ENCODE results near the gene FOXP1. TPM values are rescaled to one million over a fixed set of nuclear protein-coding genes. Genes with fewer than 3 reads are reported as not detected.
A peak's percentile ranks its signal among the peaks of the same experiment; 100 is the strongest.

FOXP1 gene
- total and polyA plus RNA-seq, 2 donors (not counting 1 experiment from before 2014, with no cell fraction given): 91.1 to 508 TPM

- Mint-ChIP-seq H3K27me3 (no peaks in the 10 kb centered on the region), H3K27ac (peak overlapping the region; percentile 51), H3K4me3 (no peak overlapping the region), H3K9me3 (ENCODE audit: insufficient read depth) (no peaks in the 10 kb centered on the region), H3K4me1 (peaks cover 37% of the 10 kb centered on the region)
- DNase-seq (peak; percentile 44), ATAC-seq (ENCODE audit: low read depth) (peak; percentile 53)
- peak overlapping the region; percentile 25 to 51 for H3K27ac ChIP-seq (ENCODE audit: low read length in 2 of 2)
- no peaks in the 10 kb centered on the region for H3K27me3 ChIP-seq (replicated peaks in 1 of 4; ENCODE audit: control extremely low read depth in 1 of 4, control insufficient read depth in 3 of 4, insufficient read depth in 4 of 4, low read length in 3 of 4)
- TF ChIP-seq EZH2 (IDR thresholded peaks at IDR 0.05; ENCODE audit: borderline replicate concordance, insufficient read depth, low read depth, low read length, poor library complexity, severe bottlenecking) (no peak), CTCF (IDR thresholded peaks at IDR 0.05) (no peak)
- H3K79me2 ChIP-seq (ENCODE audit: control insufficient read depth, insufficient read depth, low read length): peaks cover 84% of the 10 kb centered on the region
- no peak overlapping the region for H2AFZ ChIP-seq (ENCODE audit: insufficient read depth, low read depth, low read length, poor library complexity, severe bottlenecking)
- 90% methylated on average over 5 of the region's 9 CpGs for WGBS (ENCODE audit: insufficient coverage)
- POLR2A ChIA-PET: no interaction called here
- H3K4me1 ChIP-seq (ENCODE audit: control insufficient read depth in 2 of 2, insufficient read depth in 2 of 2, low read length in 2 of 2): peaks cover 3 to 6% of the 10 kb centered on the region in 2 donors
- no peak overlapping the region for H3K9ac ChIP-seq (ENCODE audit: low read length)
- peaks cover 13% of the 10 kb centered on the region for H4K20me1 ChIP-seq (ENCODE audit: control insufficient read depth, insufficient read depth, low read length, poor library complexity, severe bottlenecking)
- CTCF ChIA-PET: interaction anchor here (0.7 kb wide), 1 partner anchor 75 kb away, joined by 3 read pairs; no protein-coding TSS in a partner anchor
- intact Hi-C loops (cut with micrococcal nuclease): no loop called here
- H3K4me3 ChIP-seq (ENCODE audit: control extremely low read depth in 1 of 5, extremely low read depth in 1 of 5, insufficient read depth in 1 of 5, low read depth in 2 of 5, low read length in 4 of 5): no peak overlapping the region
- peaks cover 4 to 14% of the 10 kb centered on the region in 2 experiments for H3K36me3 ChIP-seq (replicated peaks in 1 of 2; ENCODE audit: control extremely low read depth in 1 of 2, control insufficient read depth in 1 of 2, extremely low read depth in 1 of 2, insufficient read depth in 2 of 2, low read length in 1 of 2)
- H3K4me2 ChIP-seq (replicated peaks; ENCODE audit: low read depth, low read length, poor library complexity, severe bottlenecking): no peak overlapping the region
- H3K9me3 ChIP-seq (ENCODE audit: control extremely low read depth in 1 of 3, control insufficient read depth in 2 of 3, insufficient read depth in 1 of 3, low read length in 2 of 3): no peaks in the 10 kb centered on the region
These were observed 438.8 kb downstream of the FOXP1 start for GRCh38 chr3:71144525-71145253.

GRCh38 chr3:71143493-71143892 is 440.0 kb downstream of the FOXP1 start:
- no peak for ATAC-seq (ENCODE audit: low read depth)
- ChIA-PET POLR2A (no interaction called here), CTCF (interaction anchor here (1.1 kb wide), 1 partner anchor 62 kb away, joined by 3 read pairs; no protein-coding TSS in a partner anchor)
- DNase-seq: no peak
- intact Hi-C loops (cut with micrococcal nuclease): no loop called here
- Histone ChIP-seq H3K9ac (ENCODE audit: low read length) (no peak overlapping the region), H3K4me2 (replicated peaks; ENCODE audit: low read depth, low read length, poor library complexity, severe bottlenecking) (no peak overlapping the region), H3K36me3 (replicated peaks in 1 of 2; ENCODE audit: control extremely low read depth in 1 of 2, control insufficient read depth in 1 of 2, extremely low read depth in 1 of 2, insufficient read depth in 2 of 2, low read length in 1 of 2) (peaks cover 4 to 14% of the 10 kb centered on the region in 2 experiments), H4K20me1 (ENCODE audit: control insufficient read depth, insufficient read depth, low read length, poor library complexity, severe bottlenecking) (peaks cover 13% of the 10 kb centered on the region), H2AFZ (ENCODE audit: insufficient read depth, low read depth, low read length, poor library complexity, severe bottlenecking) (no peak overlapping the region), H3K27ac (ENCODE audit: low read length in 2 of 2) (peak overlapping the region in 1 of 2 donors; percentile 56), H3K27me3 (replicated peaks in 1 of 4; ENCODE audit: control extremely low read depth in 1 of 4, control insufficient read depth in 3 of 4, insufficient read depth in 4 of 4, low read length in 3 of 4) (no peaks in the 10 kb centered on the region), H3K9me3 (ENCODE audit: control extremely low read depth in 1 of 3, control insufficient read depth in 2 of 3, insufficient read depth in 1 of 3, low read length in 2 of 3) (no peaks in the 10 kb centered on the region), H3K79me2 (ENCODE audit: control insufficient read depth, insufficient read depth, low read length) (peaks cover 86% of the 10 kb centered on the region), H3K4me1 (ENCODE audit: control insufficient read depth in 2 of 2, insufficient read depth in 2 of 2, low read length in 2 of 2) (peaks cover 3 to 6% of the 10 kb centered on the region in 2 donors), H3K4me3 (ENCODE audit: control extremely low read depth in 1 of 5, extremely low read depth in 1 of 5, insufficient read depth in 1 of 5, low read depth in 2 of 5, low read length in 4 of 5) (no peak overlapping the region)
- peak overlapping the region; percentile 16 for H3K27ac Mint-ChIP-seq
- 100% methylated on average over 2 of the region's 4 CpGs for WGBS (ENCODE audit: insufficient coverage)
- TF ChIP-seq CTCF (IDR thresholded peaks at IDR 0.05): no peak
- H3K9me3 Mint-ChIP-seq (ENCODE audit: insufficient read depth): no peaks in the 10 kb centered on the region
- no peaks in the 10 kb centered on the region for H3K27me3 Mint-ChIP-seq
- peaks cover 32% of the 10 kb centered on the region for H3K4me1 Mint-ChIP-seq
- H3K4me3 Mint-ChIP-seq: no peak overlapping the region

Measured in B cell (primary cell).